COLO668 (cell line): ENCODE measurements around the gene GSTM4.

ENCODE experiments used
- DNase-seq: peaks from one replicate; lab custom pipeline; 2025; ENCODE audit not compliant: unreplicated experiment; lab: John Stamatoyannopoulos, UW

The GSTM4 gene

GRCh38 chr1:109655615-109656519 lies at the start of gene GSTM4:
Gene GSTM4, plus strand, starts transcription at chr1:109656099. Its CDS starts 291 bp downstream, at chr1:109656390.
- DNase-seq = peak; percentile 72

GRCh38 chr1:109609881-109610280 lies 46.0 kb upstream of the GSTM4 start:
- no peak for DNase-seq

GRCh38 chr1:109610609-109611307 lies 45.1 kb upstream of the GSTM4 start:
- DNase-seq = no peak

- DNase-seq = no peak
These were observed 44.5 kb upstream of the GSTM4 start for GRCh38 chr1:109611308-109611990.

- no peak for DNase-seq
These were observed 42.3 kb upstream of the GSTM4 start for GRCh38 chr1:109613361-109614147.

- no peak for DNase-seq
These were observed 40.0 kb upstream of the GSTM4 start for GRCh38 chr1:109615879-109616278.

- no peak for DNase-seq
These were observed 39.5 kb upstream of the GSTM4 start for GRCh38 chr1:109616391-109616790.

GRCh38 chr1:109617291-109617801 lies 38.6 kb upstream of the GSTM4 start:
- no peak for DNase-seq

- no peak for DNase-seq
These were observed 37.0 kb upstream of the GSTM4 start for GRCh38 chr1:109618661-109619575.

GRCh38 chr1:109619576-109620400 lies 36.1 kb upstream of the GSTM4 start, which contains the start of the genes AMPD2 and GNAT2:
Gene AMPD2, plus strand, starts transcription at chr1:109619837. Its CDS starts 1,339 bp downstream, at chr1:109621176.
Gene GNAT2, minus strand, starts transcription at chr1:109619616. Its CDS starts 6,746 bp downstream, at chr1:109612870.
- DNase-seq = peak; percentile 79

GRCh38 chr1:109620401-109620791 lies 35.5 kb upstream of the GSTM4 start:
- peak; percentile 51 for DNase-seq

GRCh38 chr1:109620841-109621286 lies 35.0 kb upstream of the GSTM4 start:
- peak; percentile 95 for DNase-seq

- DNase-seq = no peak
These were observed 34.3 kb upstream of the GSTM4 start for GRCh38 chr1:109621379-109622136.

GRCh38 chr1:109622137-109622892 lies 33.6 kb upstream of the GSTM4 start:
- no peak for DNase-seq

- no peak for DNase-seq
These were observed 33.0 kb upstream of the GSTM4 start for GRCh38 chr1:109622895-109623294.

- no peak for DNase-seq
These were observed 32.2 kb upstream of the GSTM4 start for GRCh38 chr1:109623601-109624161.
